ENCODE data around the gene DNAJB8.

- TF ChIP-seq POLR2A (IDR thresholded peaks at IDR 0.05) (no peak), CTCF (IDR thresholded peaks at IDR 0.05 in 4 of 5, conservative IDR thresholded peaks at IDR 0.05 in 1 of 5) (peak; percentile 51 to 94 (median 72))
Observed at GRCh38 chr3:128497305-128498126, 30.8 kb upstream of the DNAJB8 start.
